ENCODE results near the gene TMEM52.

- TF ChIP-seq CTCF (IDR thresholded peaks at IDR 0.05) (peak; percentile 91), ZFX (IDR thresholded peaks at IDR 0.05; ENCODE audit: borderline replicate concordance) (no peak)
Observed at GRCh38 chr1:1943834-1944570, 24.9 kb upstream of the TMEM52 start.
